ENCODE data around the gene SMARCAL1.
A peak's percentile ranks its signal among the peaks of the same experiment; 100 is the strongest.

The SMARCAL1 gene

GRCh38 chr2:216469661-216470060 is 57.4 kb downstream of the SMARCAL1 start (continued):
- TF ChIP-seq BCL11A (tag by site-specific recombination; IDR thresholded peaks at IDR 0.05; ENCODE audit: low read depth) (no peak), ZNF426 (tag by site-specific recombination; IDR thresholded peaks at IDR 0.05) (no peak), ZNF623 (tag by site-specific recombination; IDR thresholded peaks at IDR 0.05) (no peak), ZNF16 (tag by site-specific recombination; IDR thresholded peaks at IDR 0.05; ENCODE audit: low read depth) (no peak), REPIN1 (tag by site-specific recombination; IDR thresholded peaks at IDR 0.05; ENCODE audit: low read depth) (no peak)

- ChIA-PET POLR2A (no interaction called here), CTCF (no interaction called here)
- Histone ChIP-seq H3K36me3 (ENCODE audit: control insufficient read depth in 2 of 2, insufficient read depth in 1 of 2, low read length in 2 of 2) (peaks cover 3 to 45% of the 10 kb centered on the region in 2 experiments; a peak in 2 of 3 replicates), H3K27ac (ENCODE audit: extremely low read depth, low read depth, low read length) (no peak overlapping the region), H3K9me3 (ENCODE audit: control insufficient read depth, insufficient read depth, low read depth, low read length) (no peaks in the 10 kb centered on the region), H3K4me3 (ENCODE audit: low read depth, low read length) (no peak overlapping the region), H3K4me1 (ENCODE audit: control insufficient read depth, insufficient read depth, low read length) (no peaks in the 10 kb centered on the region)
- no peak for TF ChIP-seq OSR2 (tag by site-specific recombination; IDR thresholded peaks at IDR 0.05)
- TF ChIP-seq ZNF510 (tag by site-specific recombination; IDR thresholded peaks at IDR 0.05; ENCODE audit: insufficient replicate concordance): no peak
- no peak for TF ChIP-seq IKZF3 (tag by site-specific recombination; IDR thresholded peaks at IDR 0.05)
- TF ChIP-seq ZNF10 (tag by site-specific recombination; IDR thresholded peaks at IDR 0.05): no peak
- TF ChIP-seq HOXC10 (CRISPR knock-in tag; IDR thresholded peaks at IDR 0.05): no peak
- TF ChIP-seq ZNF843 (tag by site-specific recombination; IDR thresholded peaks at IDR 0.05): no peak
Measured at GRCh38 chr2:216473187-216473586, 60.9 kb downstream of the SMARCAL1 start.

- H3K4me1 ChIP-seq (ENCODE audit: control insufficient read depth, insufficient read depth, low read length): no peaks in the 10 kb centered on the region
- no peak for TF ChIP-seq ZNF112 (tag by site-specific recombination; IDR thresholded peaks at IDR 0.05)
- no peak for TF ChIP-seq ZNF580 (tag by site-specific recombination; IDR thresholded peaks at IDR 0.05)
- no peak for TF ChIP-seq ZNF670 (tag by site-specific recombination; IDR thresholded peaks at IDR 0.05; ENCODE audit: low read depth)
- TF ChIP-seq ZNF830 (tag by site-specific recombination; IDR thresholded peaks at IDR 0.05; ENCODE audit: low read depth): no peak
- no peak for TF ChIP-seq ZNF26 (tag by site-specific recombination; IDR thresholded peaks at IDR 0.05)
- 0 out of 2 replicates have a peak, but pooled peaks have one; percentile 11 for TF ChIP-seq PRDM1 (tag by site-specific recombination; IDR thresholded peaks at IDR 0.05)
- TF ChIP-seq ZNF214 (tag by site-specific recombination; IDR thresholded peaks at IDR 0.05; ENCODE audit: borderline replicate concordance): no peak
- ChIA-PET POLR2A (interaction anchor here (1.0 kb wide), 1 partner anchor 23 kb away, joined by 4 read pairs; the partner anchor contains the start of gene RPL37A), CTCF (no interaction called here)
- no peak overlapping the region for H3K4me3 ChIP-seq (ENCODE audit: low read depth, low read length)
- H3K36me3 ChIP-seq (ENCODE audit: control insufficient read depth in 2 of 2, insufficient read depth in 1 of 2, low read length in 2 of 2): peaks cover 0 to 53% of the 10 kb centered on the region in 2 experiments; a peak in 2 of 3 replicates
- no peaks in the 10 kb centered on the region for H3K9me3 ChIP-seq (ENCODE audit: control insufficient read depth, insufficient read depth, low read depth, low read length)
- H3K27ac ChIP-seq (ENCODE audit: extremely low read depth, low read depth, low read length): no peak overlapping the region
Measured at GRCh38 chr2:216474925-216475670, 62.8 kb downstream of the SMARCAL1 start.

GRCh38 chr2:216475767-216476166 is 63.5 kb downstream of the SMARCAL1 start:
- POLR2A ChIA-PET: interaction anchor here (1.0 kb wide), 1 partner anchor 23 kb away, joined by 4 read pairs; the partner anchor contains the start of gene RPL37A

More at GRCh38 chr2:216475767-216476166, 63.5 kb downstream of the SMARCAL1 start:
- Histone ChIP-seq H3K27ac (ENCODE audit: extremely low read depth, low read depth, low read length) (no peak overlapping the region), H3K36me3 (ENCODE audit: control insufficient read depth in 2 of 2, insufficient read depth in 1 of 2, low read length in 2 of 2) (peaks cover 0 to 58% of the 10 kb centered on the region in 2 experiments; a peak in 2 of 3 replicates), H3K4me1 (ENCODE audit: control insufficient read depth, insufficient read depth, low read length) (no peaks in the 10 kb centered on the region), H3K4me3 (ENCODE audit: low read depth, low read length) (no peak overlapping the region), H3K9me3 (ENCODE audit: control insufficient read depth, insufficient read depth, low read depth, low read length) (no peaks in the 10 kb centered on the region)
- CTCF ChIA-PET: no interaction called here
- TF ChIP-seq SALL2 (tag by site-specific recombination; IDR thresholded peaks at IDR 0.05; ENCODE audit: borderline replicate concordance) (no peak), ZNF785 (tag by site-specific recombination; IDR thresholded peaks at IDR 0.05) (no peak), ZNF404 (tag by site-specific recombination; IDR thresholded peaks at IDR 0.05) (no peak), BCL11B (tag by site-specific recombination; IDR thresholded peaks at IDR 0.05; ENCODE audit: low read depth) (no peak), BCL6B (tag by site-specific recombination; IDR thresholded peaks at IDR 0.05) (no peak), ZFHX2 (tag by site-specific recombination; conservative IDR thresholded peaks at IDR 0.05) (no peak)

Data from HEK293 (cell line).